Prostate gland (tissue), 2 donors: ENCODE data around the gene P4HA3.

Experiments used
- CTCF ChIP-seq, 4 experiments: fragments of 200-600 bp in 2 of 4; fragments of 450-650 bp in 2 of 4; sonication (generic) in 2 of 4; IDR thresholded peaks; 1 replicate in 3 of 4; 2 replicates in 1 of 4; pipeline ENCODE4 v1.5.1; 2016 to 2019; ENCODE audit warnings: antibody characterized with exemption in 4 of 4, mild to moderate bottlenecking in 2 of 4, moderate library complexity in 2 of 4
- POLR2A ChIP-seq: fragments of 450-650 bp; IDR thresholded peaks from one replicate; pipeline ENCODE4 v1.6.1; 2016; ENCODE audit warnings: antibody characterized with exemption, mild to moderate bottlenecking

- TF ChIP-seq CTCF (IDR thresholded peaks at IDR 0.05), result no peak
- no peak for TF ChIP-seq POLR2A
Measured at GRCh38 chr11:74318241-74318932, 6.9 kb upstream of the P4HA3 start.
